Pancreas (tissue), 10 donors: ENCODE data around the gene INPPL1. TPM values are rescaled to one million over a fixed set of nuclear protein-coding genes. Genes with fewer than 3 reads are reported as not detected.

Experiments
- ATAC-seq, 4 donors: fragments of 200-7000 bp; cut with Tn5 transposase; one replicate each; pipeline versions ENCODE4 v1.8.0 to v1.9.1; 2020; ENCODE audit warnings: mild to moderate bottlenecking in 4 of 4, moderate library complexity in 4 of 4
- DNase-seq, 6 donors: peaks; one replicate each; pipeline ENCODE4 v3.0.0-alpha.2; 2020
- FAIRE-seq: peaks from 2 replicates; lab custom pipeline; 2012; peaks lifted over from hg19 to GRCh38; lab: Jason Lieb, UNC
- H3K27ac ChIP-seq, 4 donors: fragments of 200-600 bp; sonication (generic); 1 replicate in 3 of 4; 2 replicates in 1 of 4; pipeline versions ENCODE4 v1.5.0 to v1.8.0; 2020
- H3K27me3 ChIP-seq, 4 donors: fragments of 200-600 bp; one replicate each; pipeline ENCODE4 v1.8.0; 2021
- H3K36me3 ChIP-seq, 3 donors: fragments of 200-600 bp; sonication (generic) in 1 of 3; one replicate each; pipeline versions ENCODE4 v1.5.0 to v1.8.0; 2020 to 2021
- H3K4me1 ChIP-seq, 3 donors: fragments of 200-600 bp; one replicate each; pipeline ENCODE4 v1.8.0; 2021
- H3K4me3 ChIP-seq, 4 donors: fragments of 200-600 bp; sonication (generic) in 2 of 4; one replicate each; pipeline versions ENCODE4 v1.5.0 to v1.8.0; 2020 to 2021
- H3K9me3 ChIP-seq, 4 donors: fragments of 200-600 bp; one replicate each; pipeline ENCODE4 v1.8.0; 2021
- WGBS, 2 donors: extraction: QIAGEN DNeasy Blood & Tissue Kit; methylation state at CpG; one replicate each; pipeline ENCODE4 v1.1.7; 2013; 5-methylcytosine and 5-hydroxymethylcytosine counted together
- intact Hi-C, 3 donors: fragments of 100-400 bp; cut with DNase I; formaldehyde crosslinking; loops; one replicate each; pipeline versions ENCODE4 v1.11.1 to v1.14.2; 2022
- polyA plus RNA-seq, 2 donors: library from polyadenylated mRNA; stranded (reverse); fragments of 200-250 nt; gene quantifications; one replicate each; pipeline ENCODE4 v1.2.3, GENCODE V29; 2013
- total RNA-seq, 6 donors: library from RNA; stranded (reverse); fragmentation: NEBNext Ultra II Directional in 4 of 6; extraction: Animal tissue kit (Norgen Biotek cat#: 25700) in 4 of 6; gene quantifications; one replicate each; pipeline versions ENCODE4 v1.2.1 to v1.2.4, GENCODE V29; 2021 to 2023
- TF ChIP-seq, protein P1 (sequence below), 4 donors: fragments of 200-600 bp; sonication (generic) in 3 of 4; IDR thresholded peaks; one replicate each; pipeline versions ENCODE4 v1.5.0 to v1.8.0; 2021; ENCODE audit warnings: antibody characterized with exemption in 4 of 4
- donor health status: healthy with polysubstance abuse.
- donor health status: DM: no; HTN: no; CAD: no; lungs with moderate emphysema.
- donor health status: DM: no; HTN: no; CAD: no.
- donor health status: control.
- donor health status: control.
- donor health status: Bipolar disorder and iron deficiency.
- donor health status: DM: yes; HTN: yes; CAD: no.
- donor health status: DM: no; HTN: no; CAD: no.
- donor health status: DM: no; HTN: no; CAD: no.
- donor health status: DM: yes; HTN: yes; CAD: no.

The INPPL1 gene
- total and polyA plus RNA-seq, 8 donors, result 46.3 to 131 (median 62.7) TPM

DNA sequence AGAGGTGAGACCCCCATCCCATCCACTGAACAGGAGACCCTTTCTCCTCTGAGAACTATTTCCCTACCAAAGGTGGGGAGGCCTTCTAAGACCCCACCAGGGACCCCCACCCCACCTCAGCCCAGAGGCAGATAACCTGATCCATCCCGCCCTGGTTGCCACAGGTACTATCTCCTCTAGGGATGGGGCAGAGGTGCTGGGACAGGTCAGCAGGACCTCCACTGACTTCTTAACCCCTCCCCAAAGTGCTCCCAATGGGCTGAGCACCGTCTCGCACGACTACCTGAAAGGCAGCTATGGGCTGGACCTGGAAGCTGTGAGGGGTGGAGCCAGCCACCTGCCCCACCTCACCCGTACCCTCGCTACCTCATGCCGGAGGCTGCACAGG, 4.3 kb downstream of the INPPL1 start:
- no peak for FAIRE-seq
- no peaks in the 10 kb centered on the region for H3K27me3 ChIP-seq
- no peak for ATAC-seq
- peaks cover 0 to 6% (median 0%) of the 10 kb centered on the region in 3 donors for H3K4me1 ChIP-seq
- WGBS, 2 donors, result 83 to 85% methylated on average over 7 of the region's 7 CpGs
- TF ChIP-seq, protein P1, sequence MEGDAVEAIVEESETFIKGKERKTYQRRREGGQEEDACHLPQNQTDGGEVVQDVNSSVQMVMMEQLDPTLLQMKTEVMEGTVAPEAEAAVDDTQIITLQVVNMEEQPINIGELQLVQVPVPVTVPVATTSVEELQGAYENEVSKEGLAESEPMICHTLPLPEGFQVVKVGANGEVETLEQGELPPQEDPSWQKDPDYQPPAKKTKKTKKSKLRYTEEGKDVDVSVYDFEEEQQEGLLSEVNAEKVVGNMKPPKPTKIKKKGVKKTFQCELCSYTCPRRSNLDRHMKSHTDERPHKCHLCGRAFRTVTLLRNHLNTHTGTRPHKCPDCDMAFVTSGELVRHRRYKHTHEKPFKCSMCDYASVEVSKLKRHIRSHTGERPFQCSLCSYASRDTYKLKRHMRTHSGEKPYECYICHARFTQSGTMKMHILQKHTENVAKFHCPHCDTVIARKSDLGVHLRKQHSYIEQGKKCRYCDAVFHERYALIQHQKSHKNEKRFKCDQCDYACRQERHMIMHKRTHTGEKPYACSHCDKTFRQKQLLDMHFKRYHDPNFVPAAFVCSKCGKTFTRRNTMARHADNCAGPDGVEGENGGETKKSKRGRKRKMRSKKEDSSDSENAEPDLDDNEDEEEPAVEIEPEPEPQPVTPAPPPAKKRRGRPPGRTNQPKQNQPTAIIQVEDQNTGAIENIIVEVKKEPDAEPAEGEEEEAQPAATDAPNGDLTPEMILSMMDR (IDR thresholded peaks at IDR 0.05), result no peak
- H3K4me3 ChIP-seq, result no peak overlapping the region
- H3K36me3 ChIP-seq, result peaks cover 0 to 53% (median 26%) of the 10 kb centered on the region in 3 donors
- H3K9me3 ChIP-seq, result no peaks in the 10 kb centered on the region
- intact Hi-C loops, result no loop called here
- DNase-seq, result peak in 2 of 6 donors; percentile 8 to 63
- H3K27ac ChIP-seq, result no peak overlapping the region

DNA sequence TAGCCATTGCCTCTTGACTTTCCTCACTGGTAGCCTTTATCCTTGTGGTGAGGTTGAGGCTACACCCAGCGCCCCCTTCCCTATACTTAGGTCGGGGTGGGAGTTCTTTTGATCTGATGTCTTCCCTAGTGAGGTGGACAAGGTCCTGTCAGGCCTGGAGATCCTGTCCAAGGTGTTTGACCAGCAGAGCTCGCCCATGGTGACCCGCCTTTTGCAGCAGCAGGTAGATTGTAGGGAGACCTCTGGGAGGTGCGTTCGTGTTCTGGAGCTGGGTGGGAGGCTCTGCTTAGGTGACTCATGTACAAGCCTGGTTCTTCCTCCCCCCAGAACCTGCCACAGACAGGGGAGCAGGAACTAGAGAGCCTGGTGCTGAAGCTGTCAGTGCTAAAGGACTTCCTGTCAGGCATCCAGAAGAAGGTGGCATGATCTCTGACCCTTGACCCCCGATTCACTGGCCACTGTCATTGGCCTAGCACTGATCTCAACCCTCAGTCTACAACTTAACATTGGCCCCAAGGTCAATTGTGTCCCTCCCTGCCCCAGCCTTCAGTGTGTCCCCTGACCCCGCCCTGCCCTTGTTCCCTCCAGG, 4.9 kb downstream of the INPPL1 start:
- FAIRE-seq, result no peak
- no peak for ATAC-seq
- Histone ChIP-seq H3K4me1 (peaks cover 0 to 6% (median 0%) of the 10 kb centered on the region in 3 donors), H3K27me3 (no peaks in the 10 kb centered on the region), H3K4me3 (no peak overlapping the region), H3K9me3 (no peaks in the 10 kb centered on the region), H3K36me3 (peaks cover 0 to 59% (median 26%) of the 10 kb centered on the region in 3 donors), H3K27ac (no peak overlapping the region)
- TF ChIP-seq, protein P1 (IDR thresholded peaks at IDR 0.05), result no peak
- WGBS, 2 donors, result 91 to 97% methylated on average over 8 of the region's 8 CpGs
- DNase-seq, result no peak
- intact Hi-C loops, result no loop called here

DNA sequence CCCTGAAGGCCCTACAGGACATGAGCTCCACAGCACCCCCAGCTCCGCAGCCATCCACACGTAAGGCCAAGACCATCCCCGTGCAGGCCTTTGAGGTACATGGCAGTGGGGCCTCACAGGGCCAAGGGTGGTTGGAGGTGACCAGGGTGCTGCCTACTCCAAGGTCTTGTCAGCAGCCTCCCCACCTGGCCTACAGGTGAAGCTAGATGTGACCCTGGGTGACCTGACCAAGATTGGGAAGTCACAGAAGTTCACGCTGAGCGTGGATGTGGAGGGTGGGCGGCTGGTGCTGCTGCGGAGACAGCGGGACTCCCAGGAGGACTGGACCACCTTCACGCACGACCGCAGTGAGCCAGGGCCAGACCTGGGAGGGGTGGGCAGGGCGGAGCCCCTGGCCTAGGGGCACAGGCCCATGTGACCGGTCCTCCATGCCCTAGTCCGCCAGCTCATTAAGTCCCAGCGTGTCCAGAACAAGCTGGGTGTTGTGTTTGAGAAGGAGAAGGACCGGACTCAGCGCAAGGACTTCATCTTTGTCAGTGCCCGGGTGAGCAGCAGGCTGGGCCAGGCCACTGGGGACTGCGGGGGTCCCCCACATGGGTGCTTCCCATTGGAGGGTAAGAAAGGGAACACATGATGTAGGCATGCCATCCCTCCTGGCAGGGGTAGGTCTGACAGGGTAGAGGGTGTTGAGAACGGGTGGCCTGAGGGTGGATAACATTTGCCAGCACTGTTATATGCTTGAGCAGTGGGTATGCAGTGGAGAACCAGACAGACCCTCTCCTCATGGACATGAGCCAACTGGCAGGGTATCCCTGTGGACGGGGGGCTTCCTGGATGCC, 5.6 kb downstream of the INPPL1 start:
- Histone ChIP-seq H3K4me1 (peaks cover 0 to 6% (median 0%) of the 10 kb centered on the region in 3 donors), H3K36me3 (peaks cover 0 to 61% (median 26%) of the 10 kb centered on the region in 3 donors), H3K9me3 (no peaks in the 10 kb centered on the region), H3K27ac (no peak overlapping the region), H3K4me3 (no peak overlapping the region), H3K27me3 (no peaks in the 10 kb centered on the region)
- DNase-seq (peak in 2 of 6 donors; percentile 33 to 70), FAIRE-seq (no peak), ATAC-seq (no peak)
- 94 to 96% methylated on average over 21 of the region's 21 CpGs for WGBS, 2 donors
- TF ChIP-seq, protein P1 (IDR thresholded peaks at IDR 0.05), result no peak
- intact Hi-C loops, result no loop called here

DNA sequence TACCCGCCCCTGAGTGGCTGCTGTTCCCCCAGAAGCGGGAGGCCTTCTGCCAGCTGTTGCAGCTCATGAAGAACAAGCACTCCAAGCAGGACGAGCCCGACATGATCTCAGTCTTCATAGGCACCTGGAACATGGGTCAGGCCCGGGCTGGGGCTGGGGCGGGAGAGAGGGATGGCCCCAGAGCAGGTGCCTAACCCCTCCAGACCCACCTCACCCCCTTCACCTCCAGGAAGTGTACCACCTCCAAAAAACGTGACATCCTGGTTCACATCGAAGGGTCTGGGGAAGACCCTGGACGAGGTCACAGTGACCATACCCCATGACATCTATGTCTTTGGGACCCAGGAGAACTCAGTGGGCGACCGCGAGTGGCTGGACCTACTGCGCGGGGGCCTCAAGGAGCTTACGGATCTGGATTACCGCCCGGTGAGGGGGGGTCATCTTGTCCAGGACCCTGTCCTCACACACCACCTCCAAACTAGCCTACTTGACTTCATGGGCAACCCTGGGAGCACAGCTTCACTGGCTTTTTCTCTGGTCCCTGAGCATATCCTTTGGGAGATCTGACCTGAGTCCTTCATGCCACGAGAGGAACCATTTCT, 6.3 kb downstream of the INPPL1 start:
- ATAC-seq, result no peak
- FAIRE-seq, result no peak
- Histone ChIP-seq H3K9me3 (no peaks in the 10 kb centered on the region), H3K27ac (no peak overlapping the region), H3K36me3 (peaks cover 0 to 68% (median 26%) of the 10 kb centered on the region in 3 donors), H3K4me1 (peaks cover 0 to 1% (median 0%) of the 10 kb centered on the region in 3 donors), H3K4me3 (no peak overlapping the region), H3K27me3 (no peaks in the 10 kb centered on the region)
- intact Hi-C loops, result no loop called here
- 90 to 91% methylated on average over 18 of the region's 18 CpGs for WGBS, 2 donors
- peak in 2 of 6 donors; percentile 27 to 47 for DNase-seq
- TF ChIP-seq, protein P1 (IDR thresholded peaks at IDR 0.05), result no peak
